ENCODE results near the gene SPECC1.
A peak's percentile ranks its signal among the peaks of the same experiment; 100 is the strongest.
"Not testable (repeated sequence)": the region's sequence is repeated elsewhere in the genome, so short reads cannot be mapped to it uniquely, and the experiment has no call there.

SPECC1 gene

DNA sequence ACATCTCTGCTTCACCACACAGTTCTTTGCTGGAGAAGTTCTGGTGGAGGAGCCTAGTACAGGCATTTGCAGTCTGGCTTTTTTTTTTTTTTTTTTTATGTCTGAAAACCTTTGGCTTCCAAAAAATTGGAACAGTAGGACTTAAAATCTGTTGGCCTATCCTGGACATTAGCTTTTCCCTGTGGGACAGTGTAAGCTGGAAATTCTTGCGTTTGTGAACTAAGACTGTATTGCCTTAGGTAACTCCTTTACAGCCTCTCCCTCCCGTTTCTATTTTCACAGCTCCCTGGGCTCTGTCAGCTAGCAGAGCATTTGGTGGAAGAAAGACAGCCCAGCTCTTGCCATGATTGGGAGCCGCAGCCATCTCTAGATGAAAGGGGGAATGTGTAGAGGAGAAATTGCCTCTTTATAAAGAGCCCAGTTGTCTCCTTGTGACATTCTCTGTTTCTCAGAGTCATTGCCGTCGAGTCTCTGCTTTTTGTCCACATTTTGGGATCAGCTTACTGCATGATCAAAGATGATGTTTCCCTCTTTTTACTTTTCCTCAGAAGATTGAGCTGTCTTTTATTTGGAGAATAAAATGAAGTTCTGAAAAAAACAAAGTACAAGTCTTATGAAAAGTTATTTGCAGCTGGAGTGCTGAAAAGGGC lies 227.5 kb downstream of the SPECC1 start:
- DNase-seq (ENCODE audit: low read depth in 2 of 2) = no peak

DNA sequence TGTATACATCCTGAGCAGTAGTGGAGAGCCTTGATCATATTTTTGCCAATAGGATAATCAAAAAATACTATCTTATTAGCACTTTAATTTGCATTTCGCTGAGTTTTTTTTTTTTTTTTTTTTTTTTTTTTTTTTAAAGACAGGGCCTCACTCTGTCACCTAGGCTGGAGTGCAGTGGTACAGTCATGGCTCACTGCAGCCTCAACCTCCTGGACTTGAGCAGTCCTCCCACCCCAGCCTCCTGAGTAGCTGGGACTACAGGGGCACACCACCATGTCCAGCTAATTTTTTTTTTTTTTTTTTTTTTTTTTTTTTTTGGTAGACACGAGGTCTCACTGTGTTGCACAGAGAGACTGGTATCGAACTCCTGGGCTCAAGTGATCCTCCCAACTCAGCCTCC lies 230.6 kb downstream of the SPECC1 start:
- not testable (repeated sequence) for DNase-seq (ENCODE audit: low read depth in 2 of 2)

DNA sequence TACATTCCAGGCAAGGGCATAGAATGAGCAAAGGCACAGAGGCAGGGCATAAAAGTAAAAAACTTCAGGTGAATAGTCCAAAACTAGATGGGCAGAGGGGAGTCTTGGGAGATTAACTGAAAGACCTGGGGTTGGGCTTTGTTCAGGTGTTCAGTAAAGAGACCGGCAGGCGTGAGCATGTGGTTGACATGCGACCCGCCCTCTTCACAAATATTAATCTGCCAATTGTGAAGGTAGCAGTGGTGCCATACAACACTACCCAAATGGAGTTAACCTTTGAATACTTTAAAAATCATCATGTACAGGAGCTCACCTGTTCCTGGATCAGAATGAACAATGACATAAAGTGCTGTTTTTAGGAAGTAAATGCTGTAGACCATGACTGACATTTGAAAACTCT lies 232.7 kb downstream of the SPECC1 start:
- DNase-seq (ENCODE audit: low read depth in 2 of 2) = no peak

GRCh38 chr17:20242271-20242670 lies 233.1 kb downstream of the SPECC1 start:
- no peak for DNase-seq (ENCODE audit: low read depth in 2 of 2)

GRCh38 chr17:20243524-20243923 lies 234.4 kb downstream of the SPECC1 start:
- DNase-seq (ENCODE audit: low read depth in 2 of 2) = no peak

DNA sequence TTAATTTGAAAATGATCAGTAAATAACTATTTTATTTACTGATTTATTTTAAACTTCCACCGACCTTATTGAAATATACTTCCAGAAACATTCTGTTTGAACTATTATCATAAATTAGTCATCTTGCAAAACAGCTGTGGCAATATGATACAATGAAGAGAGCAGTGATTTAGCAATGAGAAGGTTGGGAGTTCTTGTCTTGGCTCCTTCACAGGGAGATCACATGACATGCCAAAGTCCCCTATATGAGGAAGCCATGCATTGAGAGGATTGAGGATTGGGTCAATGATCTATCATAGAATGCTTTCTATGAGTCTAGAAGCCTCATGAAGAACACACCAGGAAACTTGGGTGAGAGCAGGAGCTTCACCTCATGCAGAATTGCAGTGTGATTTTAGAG lies 235.5 kb downstream of the SPECC1 start:
- no peak for DNase-seq (ENCODE audit: low read depth in 2 of 2)

GRCh38 chr17:20246692-20247091 lies 237.5 kb downstream of the SPECC1 start:
- DNase-seq (ENCODE audit: low read depth in 2 of 2) = no peak

- no peak for DNase-seq (ENCODE audit: low read depth in 2 of 2)
These were observed 244.2 kb downstream of the SPECC1 start for GRCh38 chr17:20253323-20253722.

DNA sequence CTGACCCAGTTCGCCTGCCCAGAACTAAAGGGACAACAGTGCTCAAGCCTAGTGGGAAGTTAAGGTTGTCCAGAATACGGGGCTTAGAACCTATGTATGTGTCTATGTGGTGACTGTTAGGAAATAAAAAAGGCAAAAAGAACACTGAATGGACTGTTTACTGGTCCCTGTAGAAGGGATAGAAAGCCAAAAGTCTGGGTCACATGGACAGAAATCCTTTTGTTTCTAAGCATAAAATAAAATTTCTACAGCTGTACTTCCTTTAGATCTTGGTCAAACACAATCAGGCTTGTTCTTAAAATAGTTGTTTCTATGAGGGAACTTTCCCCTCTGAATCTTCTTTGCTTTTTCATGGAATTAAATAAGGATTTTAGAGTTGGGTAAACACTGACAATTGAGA lies 245.4 kb downstream of the SPECC1 start:
- no peak for DNase-seq (ENCODE audit: low read depth in 2 of 2)

- DNase-seq (ENCODE audit: low read depth in 2 of 2) = no peak
These were observed 247.0 kb downstream of the SPECC1 start for GRCh38 chr17:20256144-20256543.

DNA sequence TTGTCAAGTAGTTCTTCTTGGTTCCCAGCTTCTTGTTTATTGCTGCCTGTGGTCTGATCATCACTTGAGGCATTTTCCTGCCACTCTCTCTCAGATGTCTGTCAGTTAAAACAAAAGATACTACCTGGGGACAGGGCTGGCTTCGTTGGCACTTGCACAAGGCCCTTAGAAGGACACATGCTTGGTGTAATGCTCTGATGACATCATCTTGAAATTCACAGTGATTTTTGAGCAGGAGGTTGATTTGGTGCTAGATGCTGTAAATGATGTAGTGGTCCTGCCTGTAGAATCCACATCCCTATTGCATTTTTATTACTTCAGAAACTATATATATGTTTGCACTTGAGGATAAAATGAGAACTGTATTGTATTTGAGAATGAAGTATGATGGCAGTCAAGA lies 247.8 kb downstream of the SPECC1 start:
- no peak for DNase-seq (ENCODE audit: low read depth in 2 of 2)

DNA sequence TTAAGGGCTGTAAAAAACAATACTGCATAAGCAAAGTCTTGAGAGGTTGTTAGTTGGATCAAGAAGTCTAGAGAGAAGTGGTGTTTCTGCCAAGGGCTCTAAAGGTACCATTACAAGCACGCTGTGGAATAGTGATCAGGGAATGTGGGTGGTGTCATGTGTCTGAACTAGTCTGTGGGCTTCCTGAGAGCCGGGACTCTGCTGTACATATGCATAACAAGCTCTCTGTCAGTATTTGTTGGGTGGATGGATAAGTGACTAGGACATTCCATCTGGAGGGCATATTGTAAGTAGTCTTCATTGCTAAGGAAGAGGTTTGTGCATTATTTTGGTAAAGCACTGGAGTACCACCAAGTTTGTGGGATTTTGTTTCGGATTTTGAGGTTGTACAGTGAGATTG lies 248.6 kb downstream of the SPECC1 start:
- DNase-seq (ENCODE audit: low read depth in 2 of 2) = no peak

DNA sequence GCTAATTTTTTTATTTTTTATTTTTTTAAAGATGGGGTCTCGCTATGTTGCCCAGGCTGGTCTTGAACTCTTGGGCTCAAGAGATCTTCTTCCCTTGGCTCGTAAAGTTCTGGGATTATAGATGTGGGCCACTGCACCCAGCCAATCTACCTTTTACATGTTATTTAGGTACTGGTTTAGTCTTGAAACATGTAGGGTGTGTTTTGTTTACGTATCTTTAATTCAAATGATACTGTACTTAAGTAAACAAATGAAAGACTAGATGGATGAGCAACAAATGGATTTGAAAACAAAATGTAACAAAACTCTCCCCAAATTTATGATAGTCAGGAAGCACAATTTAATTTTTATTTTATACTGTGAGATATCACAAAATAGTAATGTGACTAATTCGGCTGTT lies 250.5 kb downstream of the SPECC1 start:
- no peak for DNase-seq (ENCODE audit: low read depth in 2 of 2)

DNA sequence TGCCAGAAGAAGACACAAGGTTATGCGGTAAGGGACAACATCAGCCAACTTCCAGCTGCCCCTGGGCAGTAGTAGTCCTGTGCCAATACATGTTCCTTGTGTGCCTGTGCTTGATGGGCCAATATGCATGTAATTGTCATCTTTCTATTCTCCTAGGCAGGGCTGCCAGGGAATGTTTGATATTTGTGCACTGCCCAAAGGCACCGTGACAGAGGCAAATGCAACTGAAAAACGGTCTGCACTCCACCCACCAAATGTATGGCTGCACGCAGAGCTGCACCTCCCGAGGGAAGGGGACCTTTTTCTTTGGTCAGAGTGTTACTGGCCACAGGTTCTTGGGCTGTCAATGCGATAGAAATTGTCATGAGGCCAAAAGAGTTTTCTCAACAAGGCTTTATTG lies 251.1 kb downstream of the SPECC1 start:
- DNase-seq (ENCODE audit: low read depth in 2 of 2) = no peak

- no peak for DNase-seq (ENCODE audit: low read depth in 2 of 2)
These were observed 253.3 kb downstream of the SPECC1 start for GRCh38 chr17:20262226-20263114.

DNA sequence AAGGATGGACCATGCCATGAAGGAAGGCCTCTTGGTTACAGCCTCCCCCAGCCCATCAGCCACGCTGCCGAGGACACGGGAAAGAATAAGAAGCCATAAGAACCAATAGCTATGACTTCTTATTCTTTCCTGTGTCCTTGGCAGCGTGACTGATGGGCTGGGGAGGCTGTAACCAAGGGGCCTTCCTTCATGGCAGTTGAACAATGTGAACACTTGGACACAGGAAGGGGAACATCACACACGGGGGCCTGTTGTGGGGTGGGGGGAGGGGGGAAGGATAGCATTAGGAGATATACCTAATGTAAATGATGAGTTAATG lies 253.9 kb downstream of the SPECC1 start:
- DNase-seq (ENCODE audit: low read depth in 2 of 2) = not testable (repeated sequence)

DNA sequence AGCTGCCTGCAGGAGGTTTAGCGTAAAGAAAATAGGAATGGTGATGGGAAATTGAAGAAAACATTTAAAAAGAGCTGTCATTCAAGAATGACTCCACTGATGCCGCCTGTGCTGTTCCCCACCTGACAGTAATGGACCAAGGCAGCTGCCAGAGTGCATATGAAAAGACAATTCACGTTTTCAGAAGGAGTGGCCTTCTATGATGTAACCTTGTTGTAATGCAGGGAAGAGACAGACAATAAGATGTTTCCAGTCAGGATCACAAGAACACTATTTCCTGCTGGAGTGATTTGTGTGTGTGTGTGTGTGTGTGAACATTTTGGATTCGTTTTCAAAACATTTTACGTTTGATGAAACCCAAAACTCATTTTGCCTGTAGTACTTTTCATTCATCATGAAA lies 254.4 kb downstream of the SPECC1 start:
- DNase-seq (ENCODE audit: low read depth in 2 of 2) = no peak

DNA sequence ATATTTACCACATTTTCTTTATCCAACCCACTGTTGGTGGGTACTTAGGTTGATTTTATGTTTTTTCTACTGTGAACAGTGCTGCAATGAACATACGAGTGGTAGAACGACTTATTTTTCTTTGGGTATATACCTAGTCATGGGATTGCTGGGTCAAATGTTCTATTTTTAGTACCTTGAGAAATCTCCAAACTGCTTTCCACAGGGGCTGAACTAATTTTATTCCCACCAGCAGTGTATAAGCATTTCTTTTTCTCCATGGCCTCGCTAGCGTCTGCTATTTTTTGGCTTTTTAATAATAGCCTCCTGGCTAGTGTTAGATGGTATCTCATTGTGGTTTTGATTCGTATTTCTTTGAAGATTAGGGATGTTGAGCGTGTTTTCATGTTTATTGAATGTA lies 255.8 kb downstream of the SPECC1 start:
- no peak for DNase-seq (ENCODE audit: low read depth in 2 of 2)

DNA sequence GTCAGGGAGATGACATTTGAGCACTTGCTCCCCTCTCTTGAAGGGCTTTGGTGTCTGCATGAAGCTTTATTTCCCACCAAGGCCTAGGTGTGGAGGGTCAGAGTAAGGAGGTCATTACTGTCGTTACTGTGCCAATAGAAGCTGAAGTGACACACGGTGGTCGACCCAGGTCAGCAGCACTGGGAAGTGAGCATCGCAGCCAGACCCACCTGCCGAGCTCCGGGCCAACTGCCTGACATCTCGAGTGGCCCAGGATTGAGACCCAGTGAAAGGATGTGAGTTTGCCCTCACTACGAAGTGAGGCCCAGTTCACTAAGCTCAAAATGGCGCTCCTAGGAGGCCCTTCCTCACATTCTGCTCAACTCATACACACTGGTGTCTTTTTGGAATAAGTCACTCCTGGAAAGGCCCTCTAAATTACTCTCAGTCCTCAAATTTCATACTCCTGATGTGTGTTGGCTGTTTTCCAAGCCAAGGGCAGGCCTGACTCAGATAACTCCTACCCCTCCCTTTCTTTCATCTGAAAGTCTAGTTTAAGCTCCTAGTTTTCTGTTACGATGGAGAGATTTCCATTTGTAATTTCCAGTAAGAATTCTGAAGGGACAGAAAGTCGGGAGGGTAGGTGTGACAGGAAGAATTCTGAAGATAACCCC lies 257.8 kb downstream of the SPECC1 start:
- DNase-seq (ENCODE audit: low read depth in 2 of 2) = no peak

GRCh38 chr17:20267459-20267842 lies 258.3 kb downstream of the SPECC1 start:
- DNase-seq (ENCODE audit: low read depth in 2 of 2) = peak in 1 of 2 donors; percentile 13

GRCh38 chr17:20270369-20270768 lies 261.2 kb downstream of the SPECC1 start:
- DNase-seq (ENCODE audit: low read depth in 2 of 2) = no peak

- no peak for DNase-seq (ENCODE audit: low read depth in 2 of 2)
These were observed 262.0 kb downstream of the SPECC1 start for GRCh38 chr17:20271011-20271610.
